Gastroesophageal sphincter (tissue), 4 donors: Measurements from ENCODE around the gene PZP. TPM values are rescaled to one million over a fixed set of nuclear protein-coding genes. Genes with fewer than 3 reads are reported as not detected.
"Not testable (repeated sequence)": the region's sequence is repeated elsewhere in the genome, so short reads cannot be mapped to it uniquely, and the experiment has no call there.

Experiments used
- ATAC-seq: fragments of 150-250 bp; one replicate; pipeline ENCODE4 v1.9.1; 2016; ENCODE audit warnings: mild to moderate bottlenecking, moderate library complexity
- H3K27ac ChIP-seq, 4 donors: fragments of 200-600 bp; sonication (generic) in 3 of 4; 1 replicate in 3 of 4; 2 replicates in 1 of 4; pipeline ENCODE4 v1.5.1; 2016 to 2019
- H3K27me3 ChIP-seq: fragments of 200-600 bp; sonication (generic); one replicate; pipeline ENCODE4 v1.5.1; 2019
- H3K36me3 ChIP-seq, 2 donors: fragments of 200-600 bp; sonication (generic); one replicate each; pipeline ENCODE4 v1.5.1; 2019; ENCODE audit warnings: control low read depth in 1 of 2
- H3K4me1 ChIP-seq, 3 donors: fragments of 200-600 bp; sonication (generic); 1 replicate in 2 of 3; 2 replicates in 1 of 3; pipeline ENCODE4 v1.5.1; 2016 to 2019; ENCODE audit warnings: control low read depth in 2 of 3
- H3K4me3 ChIP-seq, 2 donors: fragments of 200-600 bp; sonication (generic); one replicate each; pipeline ENCODE4 v1.5.1; 2019; ENCODE audit warnings: mild to moderate bottlenecking in 1 of 2, moderate library complexity in 1 of 2
- H3K9me3 ChIP-seq, 3 donors: fragments of 200-600 bp; sonication (generic); one replicate each; pipeline ENCODE4 v1.5.1; 2017 to 2019; ENCODE audit warnings: control low read depth in 2 of 3
- CTCF ChIP-seq, 4 experiments: fragments of 200-600 bp in 2 of 4; fragments of 450-650 bp in 2 of 4; sonication (generic) in 1 of 4; IDR thresholded peaks; one replicate each; pipeline ENCODE4 v1.5.1; 2017 to 2019; ENCODE audit warnings: antibody characterized with exemption in 4 of 4, mild to moderate bottlenecking in 2 of 4, moderate library complexity in 2 of 4
- EP300 ChIP-seq: sonication (generic); formaldehyde crosslinking; IDR thresholded peaks from one replicate; pipeline ENCODE4 v1.6.1; 2017; ENCODE audit warnings: antibody characterized with exemption, mild to moderate bottlenecking
- POLR2A ChIP-seq, 2 donors: fragments of 450-650 bp; IDR thresholded peaks; one replicate each; pipeline ENCODE4 v1.6.1; 2017; ENCODE audit warnings: antibody characterized with exemption in 2 of 2, mild to moderate bottlenecking in 2 of 2, moderate library complexity in 1 of 2
- POLR2AphosphoS5 ChIP-seq: sonication (generic); formaldehyde crosslinking; IDR thresholded peaks from one replicate; pipeline ENCODE4 v1.6.1; 2017; ENCODE audit warnings: antibody characterized with exemption
- WGBS, 2 donors: methylation state at CpG; one replicate each; pipeline ENCODE4 v1.1.5; 2018; ENCODE audit warnings: low coverage in 1 of 2; 5-methylcytosine and 5-hydroxymethylcytosine counted together
- total RNA-seq, 4 donors: library from RNA; depleted of rRNA; stranded (reverse); fragments of >200 nt; gene quantifications; one replicate each; pipeline ENCODE4 v1.1.0, GENCODE V29; 2016

The PZP gene
- total RNA-seq, 4 donors from 2014 or later = 0.16 to 0.62 TPM; not detected in 2

- no peak overlapping the region for H3K27ac ChIP-seq
- no peaks in the 10 kb centered on the region for H3K36me3 ChIP-seq
- no peak overlapping the region for H3K4me3 ChIP-seq
- TF ChIP-seq POLR2AphosphoS5 (no peak), EP300 (no peak), POLR2A (IDR thresholded peaks at IDR 0.05) (no peak), CTCF (IDR thresholded peaks at IDR 0.05) (no peak)
- 53 to 64% methylated on average over 4 of the region's 4 CpGs for WGBS, 2 donors
- no peaks in the 10 kb centered on the region for H3K4me1 ChIP-seq
- H3K27me3 ChIP-seq = no peaks in the 10 kb centered on the region
- ATAC-seq = no peak
- H3K9me3 ChIP-seq = peaks cover 0 to 33% (median 0%) of the 10 kb centered on the region in 3 donors
Measured at GRCh38 chr12:9144730-9145106, 63.5 kb downstream of the PZP start.

- no peak for ATAC-seq
- H3K36me3 ChIP-seq = no peaks in the 10 kb centered on the region
- H3K4me3 ChIP-seq = no peak overlapping the region
- no peak for TF ChIP-seq POLR2AphosphoS5
- TF ChIP-seq EP300 = no peak
- TF ChIP-seq POLR2A (IDR thresholded peaks at IDR 0.05) = no peak
- TF ChIP-seq CTCF (IDR thresholded peaks at IDR 0.05) = no peak
- H3K27ac ChIP-seq = no peak overlapping the region
- 92 to 100% methylated on average over 1 to 2 of the region's 3 CpGs for WGBS, 2 donors
- no peaks in the 10 kb centered on the region for H3K4me1 ChIP-seq
- no peaks in the 10 kb centered on the region for H3K27me3 ChIP-seq
- H3K9me3 ChIP-seq = peaks cover 0 to 33% (median 0%) of the 10 kb centered on the region in 3 donors
Measured at GRCh38 chr12:9143929-9144729, 64.1 kb downstream of the PZP start.

DNA sequence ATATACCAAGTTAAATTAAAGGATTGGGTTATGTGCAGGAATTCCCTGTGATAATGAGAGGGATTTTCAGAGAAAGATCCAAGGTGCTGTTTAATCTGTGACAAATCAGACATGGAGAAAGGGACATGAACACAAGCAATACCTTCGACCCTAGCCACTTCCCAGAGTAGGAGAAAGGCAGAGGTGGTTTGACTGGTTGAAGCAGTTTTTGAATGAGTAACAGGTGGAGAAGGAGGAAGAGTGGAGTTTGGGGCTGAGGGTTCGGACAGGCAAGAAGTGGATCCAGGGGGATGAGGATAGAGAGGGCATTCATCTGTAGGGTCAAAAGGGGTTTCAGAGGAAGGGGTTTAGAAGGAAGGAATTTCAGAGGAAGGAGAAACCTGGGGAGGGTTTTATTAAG is 65.1 kb downstream of the PZP start:
- no peak overlapping the region for H3K4me3 ChIP-seq
- TF ChIP-seq POLR2A (IDR thresholded peaks at IDR 0.05) = no peak
- TF ChIP-seq POLR2AphosphoS5 = no peak
- TF ChIP-seq EP300 = no peak
- TF ChIP-seq CTCF (IDR thresholded peaks at IDR 0.05) = no peak
- H3K27ac ChIP-seq = no peak overlapping the region
- no peaks in the 10 kb centered on the region for H3K4me1 ChIP-seq
- H3K36me3 ChIP-seq = no peaks in the 10 kb centered on the region
- WGBS, 2 donors = 79 to 83% methylated on average over 2 of the region's 2 CpGs
- ATAC-seq = no peak
- no peaks in the 10 kb centered on the region for H3K27me3 ChIP-seq
- peaks cover 0 to 33% (median 0%) of the 10 kb centered on the region in 3 donors for H3K9me3 ChIP-seq

GRCh38 chr12:9139588-9140290 is 68.5 kb downstream of the PZP start:
- ATAC-seq, H3K36me3 ChIP-seq, H3K4me1 ChIP-seq, H3K4me3 ChIP-seq, H3K27me3 ChIP-seq, H3K27ac ChIP-seq: not testable (repeated sequence)
- WGBS, 2 donors = 57 to 86% methylated on average over 1 to 2 of the region's 2 CpGs
- peaks cover 0 to 18% (median 0%) of the 10 kb centered on the region in 3 donors for H3K9me3 ChIP-seq

DNA sequence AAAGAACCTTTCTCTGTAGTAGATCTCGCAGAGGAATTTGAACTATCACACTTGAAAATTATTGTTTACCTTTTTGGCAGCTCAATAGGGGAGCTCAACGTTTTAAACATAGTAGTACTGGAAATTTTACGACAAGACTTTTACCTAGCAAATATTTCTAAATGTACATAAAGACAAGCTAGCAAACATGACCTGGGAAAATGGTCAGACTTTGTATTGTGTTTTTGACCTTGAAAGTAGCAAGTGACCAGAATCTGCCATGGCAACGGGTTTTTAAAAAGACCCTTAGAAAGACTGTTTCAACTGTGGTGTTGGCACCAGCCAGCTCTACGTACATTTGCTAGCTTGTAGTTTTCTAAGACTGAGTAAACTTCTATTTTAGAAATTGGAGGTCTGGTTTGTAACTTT is 72.3 kb downstream of the PZP start:
- no peaks in the 10 kb centered on the region for H3K4me1 ChIP-seq
- H3K9me3 ChIP-seq = peaks cover 0 to 4% (median 0%) of the 10 kb centered on the region in 3 donors
- no peaks in the 10 kb centered on the region for H3K36me3 ChIP-seq
- no peak for TF ChIP-seq POLR2A (IDR thresholded peaks at IDR 0.05)
- no peak for TF ChIP-seq EP300
- TF ChIP-seq CTCF (IDR thresholded peaks at IDR 0.05) = no peak
- no peak for TF ChIP-seq POLR2AphosphoS5
- no peak for ATAC-seq
- no peaks in the 10 kb centered on the region for H3K27me3 ChIP-seq
- H3K27ac ChIP-seq = no peak overlapping the region
- WGBS, 2 donors = 68 to 70% methylated on average over 5 of the region's 5 CpGs
- no peak overlapping the region for H3K4me3 ChIP-seq
